ENCODE measurements around the gene MAPK14. TPM values are rescaled to one million over a fixed set of nuclear protein-coding genes. Genes with fewer than 3 reads are reported as not detected.

Gene MAPK14
- total and polyA plus RNA-seq, 9 of the 15 experiments (the other 6 are each of a cell fraction or from before 2014, with no cell fraction given), result 8.8 to 62.7 (median 35.5) TPM

DNA sequence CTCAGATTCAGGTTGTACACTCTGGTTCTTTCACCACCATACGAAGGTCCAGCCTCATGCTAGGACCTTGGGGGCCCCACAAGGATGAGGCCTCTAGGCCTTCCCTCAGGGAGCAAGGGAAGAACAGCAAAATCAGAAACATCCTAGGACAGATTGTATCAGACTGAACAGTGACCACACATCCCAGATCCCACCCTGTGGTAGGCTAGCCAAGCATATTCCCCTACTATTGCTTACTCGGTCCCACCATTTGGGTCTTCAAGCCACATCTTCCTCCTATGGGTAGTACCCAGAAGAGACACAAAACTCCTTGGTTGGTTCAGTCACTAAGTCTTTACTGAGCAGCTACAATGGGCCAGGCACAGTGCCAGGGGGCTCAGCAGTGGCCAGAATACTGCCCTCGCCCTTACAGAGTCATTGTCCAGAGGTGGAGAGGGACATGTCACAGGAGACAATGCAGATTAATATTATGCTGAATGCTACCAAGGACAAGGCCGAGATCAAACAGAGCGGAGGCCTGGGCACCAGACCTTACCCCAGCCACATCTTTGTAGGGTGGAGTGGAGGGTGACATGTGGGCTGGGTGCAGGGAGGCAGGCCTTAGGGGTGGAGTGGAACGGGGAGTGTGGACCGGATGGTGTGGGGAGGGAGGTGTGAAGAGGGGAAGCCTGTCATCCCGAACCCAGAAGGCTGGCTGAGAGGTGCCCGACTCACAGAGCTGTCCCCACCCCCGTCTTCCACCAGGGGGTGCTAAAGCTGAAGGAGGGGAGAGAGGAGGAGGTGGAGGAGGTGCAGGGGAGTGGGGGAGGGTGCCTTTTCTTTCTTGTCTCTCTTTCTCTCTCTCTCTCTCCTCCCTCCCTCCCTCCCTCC lies 95.9 kb downstream of the MAPK14 start (continued):
- TF ChIP-seq, protein P1, sequence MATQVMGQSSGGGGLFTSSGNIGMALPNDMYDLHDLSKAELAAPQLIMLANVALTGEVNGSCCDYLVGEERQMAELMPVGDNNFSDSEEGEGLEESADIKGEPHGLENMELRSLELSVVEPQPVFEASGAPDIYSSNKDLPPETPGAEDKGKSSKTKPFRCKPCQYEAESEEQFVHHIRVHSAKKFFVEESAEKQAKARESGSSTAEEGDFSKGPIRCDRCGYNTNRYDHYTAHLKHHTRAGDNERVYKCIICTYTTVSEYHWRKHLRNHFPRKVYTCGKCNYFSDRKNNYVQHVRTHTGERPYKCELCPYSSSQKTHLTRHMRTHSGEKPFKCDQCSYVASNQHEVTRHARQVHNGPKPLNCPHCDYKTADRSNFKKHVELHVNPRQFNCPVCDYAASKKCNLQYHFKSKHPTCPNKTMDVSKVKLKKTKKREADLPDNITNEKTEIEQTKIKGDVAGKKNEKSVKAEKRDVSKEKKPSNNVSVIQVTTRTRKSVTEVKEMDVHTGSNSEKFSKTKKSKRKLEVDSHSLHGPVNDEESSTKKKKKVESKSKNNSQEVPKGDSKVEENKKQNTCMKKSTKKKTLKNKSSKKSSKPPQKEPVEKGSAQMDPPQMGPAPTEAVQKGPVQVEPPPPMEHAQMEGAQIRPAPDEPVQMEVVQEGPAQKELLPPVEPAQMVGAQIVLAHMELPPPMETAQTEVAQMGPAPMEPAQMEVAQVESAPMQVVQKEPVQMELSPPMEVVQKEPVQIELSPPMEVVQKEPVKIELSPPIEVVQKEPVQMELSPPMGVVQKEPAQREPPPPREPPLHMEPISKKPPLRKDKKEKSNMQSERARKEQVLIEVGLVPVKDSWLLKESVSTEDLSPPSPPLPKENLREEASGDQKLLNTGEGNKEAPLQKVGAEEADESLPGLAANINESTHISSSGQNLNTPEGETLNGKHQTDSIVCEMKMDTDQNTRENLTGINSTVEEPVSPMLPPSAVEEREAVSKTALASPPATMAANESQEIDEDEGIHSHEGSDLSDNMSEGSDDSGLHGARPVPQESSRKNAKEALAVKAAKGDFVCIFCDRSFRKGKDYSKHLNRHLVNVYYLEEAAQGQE (IDR thresholded peaks at IDR 0.05; ENCODE audit: borderline replicate concordance), result peak; percentile 78
- TF ChIP-seq, protein P1 (CRISPR knock-in tag; IDR thresholded peaks at IDR 0.05; ENCODE audit: low read depth), result no peak
- TF ChIP-seq, protein P2, sequence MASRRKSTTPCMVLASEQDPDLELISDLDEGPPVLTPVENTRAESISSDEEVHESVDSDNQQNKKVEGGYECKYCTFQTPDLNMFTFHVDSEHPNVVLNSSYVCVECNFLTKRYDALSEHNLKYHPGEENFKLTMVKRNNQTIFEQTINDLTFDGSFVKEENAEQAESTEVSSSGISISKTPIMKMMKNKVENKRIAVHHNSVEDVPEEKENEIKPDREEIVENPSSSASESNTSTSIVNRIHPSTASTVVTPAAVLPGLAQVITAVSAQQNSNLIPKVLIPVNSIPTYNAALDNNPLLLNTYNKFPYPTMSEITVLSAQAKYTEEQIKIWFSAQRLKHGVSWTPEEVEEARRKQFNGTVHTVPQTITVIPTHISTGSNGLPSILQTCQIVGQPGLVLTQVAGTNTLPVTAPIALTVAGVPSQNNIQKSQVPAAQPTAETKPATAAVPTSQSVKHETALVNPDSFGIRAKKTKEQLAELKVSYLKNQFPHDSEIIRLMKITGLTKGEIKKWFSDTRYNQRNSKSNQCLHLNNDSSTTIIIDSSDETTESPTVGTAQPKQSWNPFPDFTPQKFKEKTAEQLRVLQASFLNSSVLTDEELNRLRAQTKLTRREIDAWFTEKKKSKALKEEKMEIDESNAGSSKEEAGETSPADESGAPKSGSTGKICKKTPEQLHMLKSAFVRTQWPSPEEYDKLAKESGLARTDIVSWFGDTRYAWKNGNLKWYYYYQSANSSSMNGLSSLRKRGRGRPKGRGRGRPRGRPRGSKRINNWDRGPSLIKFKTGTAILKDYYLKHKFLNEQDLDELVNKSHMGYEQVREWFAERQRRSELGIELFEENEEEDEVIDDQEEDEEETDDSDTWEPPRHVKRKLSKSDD (conservative IDR thresholded peaks at IDR 0.05; ENCODE audit: low read length), result 0 out of 2 replicates have a peak, but pooled peaks have one; percentile 23
- TF ChIP-seq CBX3 (IDR thresholded peaks at IDR 0.05; ENCODE audit: borderline replicate concordance in 1 of 2, low read length in 2 of 2), result 0 out of 3 replicates have a peak, but pooled peaks of 1 of the 2 experiments have one; percentile 67
- TF ChIP-seq, protein P3, sequence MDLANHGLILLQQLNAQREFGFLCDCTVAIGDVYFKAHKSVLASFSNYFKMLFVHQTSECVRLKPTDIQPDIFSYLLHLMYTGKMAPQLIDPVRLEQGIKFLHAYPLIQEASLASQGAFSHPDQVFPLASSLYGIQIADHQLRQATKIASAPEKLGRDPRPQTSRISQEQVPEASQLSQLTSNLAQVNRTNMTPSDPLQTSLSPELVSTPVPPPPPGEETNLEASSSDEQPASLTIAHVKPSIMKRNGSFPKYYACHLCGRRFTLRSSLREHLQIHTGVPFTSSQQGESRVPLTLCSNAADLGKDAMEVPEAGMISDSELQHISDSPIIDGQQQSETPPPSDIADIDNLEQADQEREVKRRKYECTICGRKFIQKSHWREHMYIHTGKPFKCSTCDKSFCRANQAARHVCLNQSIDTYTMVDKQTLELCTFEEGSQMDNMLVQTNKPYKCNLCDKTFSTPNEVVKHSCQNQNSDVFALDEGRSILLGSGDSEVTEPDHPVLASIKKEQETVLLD (IDR thresholded peaks at IDR 0.05), result peak; percentile 27; the same call in 1 of the 2 replicates
- peak; percentile 35; the same call in 1 of the 2 replicates for TF ChIP-seq BHLHE40 (IDR thresholded peaks at IDR 0.05; ENCODE audit: low read length)
- TF ChIP-seq, protein P4, sequence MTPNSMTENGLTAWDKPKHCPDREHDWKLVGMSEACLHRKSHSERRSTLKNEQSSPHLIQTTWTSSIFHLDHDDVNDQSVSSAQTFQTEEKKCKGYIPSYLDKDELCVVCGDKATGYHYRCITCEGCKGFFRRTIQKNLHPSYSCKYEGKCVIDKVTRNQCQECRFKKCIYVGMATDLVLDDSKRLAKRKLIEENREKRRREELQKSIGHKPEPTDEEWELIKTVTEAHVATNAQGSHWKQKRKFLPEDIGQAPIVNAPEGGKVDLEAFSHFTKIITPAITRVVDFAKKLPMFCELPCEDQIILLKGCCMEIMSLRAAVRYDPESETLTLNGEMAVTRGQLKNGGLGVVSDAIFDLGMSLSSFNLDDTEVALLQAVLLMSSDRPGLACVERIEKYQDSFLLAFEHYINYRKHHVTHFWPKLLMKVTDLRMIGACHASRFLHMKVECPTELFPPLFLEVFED (CRISPR knock-in tag; conservative IDR thresholded peaks at IDR 0.05), result peak; percentile 79; the same call in 1 of the 2 replicates
- TF ChIP-seq, protein P5, sequence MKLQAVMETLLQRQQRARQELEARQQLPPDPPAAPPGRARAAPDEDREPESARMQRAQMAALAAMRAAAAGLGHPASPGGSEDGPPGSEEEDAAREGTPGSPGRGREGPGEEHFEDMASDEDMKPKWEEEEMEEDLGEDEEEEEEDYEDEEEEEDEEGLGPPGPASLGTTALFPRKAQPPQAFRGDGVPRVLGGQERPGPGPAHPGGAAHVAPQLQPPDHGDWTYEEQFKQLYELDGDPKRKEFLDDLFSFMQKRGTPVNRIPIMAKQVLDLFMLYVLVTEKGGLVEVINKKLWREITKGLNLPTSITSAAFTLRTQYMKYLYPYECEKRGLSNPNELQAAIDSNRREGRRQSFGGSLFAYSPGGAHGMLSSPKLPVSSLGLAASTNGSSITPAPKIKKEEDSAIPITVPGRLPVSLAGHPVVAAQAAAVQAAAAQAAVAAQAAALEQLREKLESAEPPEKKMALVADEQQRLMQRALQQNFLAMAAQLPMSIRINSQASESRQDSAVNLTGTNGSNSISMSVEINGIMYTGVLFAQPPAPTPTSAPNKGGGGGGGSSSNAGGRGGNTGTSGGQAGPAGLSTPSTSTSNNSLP (IDR thresholded peaks at IDR 0.05; ENCODE audit: borderline replicate concordance, low read depth, low read length), result 0 out of 2 replicates have a peak, but pooled peaks have one; percentile 14
